BLaER1 treated with 17β-estradiol and CSF1 and Interleukin-3, amounts not matched to agents 10 nM and 100 nM (cell line): ENCODE results near the gene CHRM3.
A peak's percentile ranks its signal among the peaks of the same experiment; 100 is the strongest.
"Not testable (repeated sequence)": the region's sequence is repeated elsewhere in the genome, so short reads cannot be mapped to it uniquely, and the experiment has no call there.

Experiments used
- H3K27ac ChIP-seq, 11 experiments: shearing (Covaris generic); formaldehyde crosslinking; 2 replicates each; pipeline ENCODE4 v1.8.1; 2022
- H3K27me3 ChIP-seq, 11 experiments: shearing (Covaris generic); formaldehyde crosslinking; 2 replicates each; pipeline ENCODE4 v1.8.1; 2022
- H3K36me3 ChIP-seq, 11 experiments: shearing (Covaris generic); formaldehyde crosslinking; 2 replicates each; pipeline ENCODE4 v1.8.1; 2022
- H3K4me1 ChIP-seq, 10 experiments: shearing (Covaris generic); formaldehyde crosslinking; 2 replicates each; pipeline ENCODE4 v1.8.1; 2022
- H3K4me2 ChIP-seq, 11 experiments: shearing (Covaris generic); formaldehyde crosslinking; 2 replicates each; pipeline ENCODE4 v1.8.1; 2022
- H3K4me3 ChIP-seq, 10 experiments: shearing (Covaris generic); formaldehyde crosslinking; 2 replicates each; pipeline ENCODE4 v1.8.1; 2022
- H3K9ac ChIP-seq, 11 experiments: shearing (Covaris generic); formaldehyde crosslinking; 2 replicates each; pipeline ENCODE4 v1.8.1; 2022
- H3K9me3 ChIP-seq, 11 experiments: shearing (Covaris generic); formaldehyde crosslinking; replicated peaks in 1 of 11; 2 replicates each; pipeline ENCODE4 v1.8.1; 2022
- H4K20me1 ChIP-seq, 11 experiments: shearing (Covaris generic); formaldehyde crosslinking; 2 replicates each; pipeline ENCODE4 v1.8.1; 2022
- Cebpa-rat ChIP-seq, 11 experiments: shearing (Covaris generic); IDR thresholded peaks; 2 replicates each; pipeline ENCODE4 v1.8.1; 2022

The CHRM3 gene

DNA sequence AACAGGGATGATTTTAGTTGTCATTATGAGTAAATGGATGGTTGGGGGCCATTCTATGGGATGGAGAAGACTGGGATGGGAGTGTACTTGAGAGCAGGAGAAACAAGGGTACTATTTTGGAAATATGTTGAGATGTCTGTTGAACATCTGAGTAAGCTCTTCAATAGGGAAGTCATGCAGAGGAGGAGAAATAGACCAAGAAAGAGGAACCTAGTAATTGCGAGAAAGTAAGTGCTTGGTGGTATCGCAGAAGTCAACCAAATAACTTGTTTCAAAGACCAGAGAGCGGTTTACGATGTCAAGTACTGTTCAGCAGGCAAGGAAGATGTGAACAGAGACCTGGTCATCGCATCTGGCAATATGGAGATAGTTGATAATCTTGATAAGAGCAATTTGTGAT lies 22.4 kb upstream of the CHRM3 start:
- no peak for TF ChIP-seq Cebpa-rat (IDR thresholded peaks at IDR 0.05)
- Histone ChIP-seq H3K9ac (no peak overlapping the region), H3K9me3 (0 out of 22 replicates have a peak, but pooled peaks cover 0 to 5% (median 0%) of the 10 kb centered on the region in 11 experiments), H3K4me2 (peak overlapping the region in 2 of 11 experiments; percentile 31 to 36; a peak in 4 of 22 replicates), H3K36me3 (no peaks in the 10 kb centered on the region), H3K27ac (no peak overlapping the region), H3K27me3 (no peaks in the 10 kb centered on the region), H4K20me1 (no peaks in the 10 kb centered on the region), H3K4me3 (no peak overlapping the region), H3K4me1 (peaks cover 0 to 34% (median 0%) of the 10 kb centered on the region in 10 experiments; a peak in 6 of 20 replicates)

DNA sequence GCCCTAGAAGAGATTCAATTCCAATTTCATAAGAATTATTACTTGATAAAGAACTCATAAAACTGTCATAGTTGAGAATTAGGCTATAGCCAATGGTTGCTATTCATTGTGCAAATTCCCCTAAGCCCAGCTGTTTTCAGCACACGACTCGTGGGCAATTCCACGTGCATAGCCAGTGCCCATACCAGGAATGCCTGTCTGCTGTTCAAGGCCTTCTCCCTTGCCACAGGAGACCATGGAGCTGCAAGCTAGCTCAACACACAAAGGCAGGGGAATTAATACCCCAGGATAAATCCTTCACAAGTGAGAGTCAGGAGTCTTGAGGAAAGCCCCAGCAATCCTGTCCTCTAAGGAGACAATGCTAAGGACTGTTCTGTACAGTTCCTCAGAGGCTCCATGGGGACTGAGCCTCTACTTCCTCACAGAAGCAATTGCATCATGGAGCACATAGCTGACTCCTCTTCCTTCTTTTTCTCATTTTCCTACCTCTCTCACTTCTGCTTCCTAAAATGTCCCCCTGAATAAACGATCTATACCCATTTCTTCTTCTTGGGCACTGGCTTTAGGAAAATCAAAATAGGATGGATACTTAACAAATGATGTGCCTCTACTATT lies 19.1 kb upstream of the CHRM3 start:
- 0 out of 22 replicates have a peak, but pooled peaks cover 0 to 5% (median 0%) of the 10 kb centered on the region in 11 experiments for H3K9me3 ChIP-seq
- H3K4me2 ChIP-seq = peak overlapping the region in 3 of 11 experiments; percentile 43 to 86 (median 60); a peak in 5 of 22 replicates
- H3K27ac ChIP-seq = no peak overlapping the region
- no peaks in the 10 kb centered on the region for H3K27me3 ChIP-seq
- H3K9ac ChIP-seq = no peak overlapping the region
- no peak for TF ChIP-seq Cebpa-rat (IDR thresholded peaks at IDR 0.05)
- peaks cover 0 to 34% (median 0%) of the 10 kb centered on the region in 10 experiments; a peak in 6 of 20 replicates for H3K4me1 ChIP-seq
- no peak overlapping the region for H3K4me3 ChIP-seq
- H3K36me3 ChIP-seq = no peaks in the 10 kb centered on the region
- no peaks in the 10 kb centered on the region for H4K20me1 ChIP-seq

DNA sequence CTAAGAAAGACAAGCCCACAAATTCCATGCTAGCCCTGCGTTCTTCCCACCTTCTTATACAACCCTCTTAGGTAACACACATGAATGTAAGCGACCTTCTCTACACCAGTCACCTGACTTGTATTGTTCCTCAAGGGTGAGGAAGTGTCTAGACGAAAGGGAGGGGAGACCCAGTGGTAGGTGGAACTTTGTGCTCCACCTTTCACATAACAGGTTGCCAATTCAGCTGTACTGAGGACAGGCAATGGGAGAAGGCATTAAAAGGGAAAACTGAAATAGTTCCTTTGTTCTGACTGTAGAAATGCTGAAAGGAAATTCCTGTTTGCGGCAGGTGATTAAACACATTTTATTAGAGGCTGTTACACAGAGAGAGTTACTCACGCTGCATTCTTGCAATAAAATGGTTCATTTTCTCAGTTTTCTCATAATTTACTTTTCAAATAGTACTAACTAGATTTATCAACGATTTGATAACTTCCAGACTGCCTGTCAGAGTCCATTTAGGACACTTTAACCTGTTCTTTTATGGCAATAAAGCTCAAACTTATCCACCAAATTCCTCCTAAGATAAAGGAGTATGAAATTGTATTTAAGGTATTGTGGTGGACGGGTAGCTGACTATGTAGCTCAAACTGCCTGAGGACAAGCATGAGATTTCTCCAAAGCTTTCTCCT lies 17.8 kb upstream of the CHRM3 start:
- Histone ChIP-seq H3K4me2 (peak overlapping the region in 1 of 11 experiments; percentile 1; a peak in 1 of 22 replicates), H3K27ac (no peak overlapping the region), H3K4me3 (no peak overlapping the region), H3K9me3 (peaks cover 0 to 12% (median 0%) of the 10 kb centered on the region in 11 experiments; a peak in 1 of 22 replicates), H3K4me1 (peaks cover 0 to 34% (median 0%) of the 10 kb centered on the region in 10 experiments; a peak in 6 of 20 replicates), H3K27me3 (no peaks in the 10 kb centered on the region), H3K36me3 (no peaks in the 10 kb centered on the region), H4K20me1 (no peaks in the 10 kb centered on the region), H3K9ac (no peak overlapping the region)
- no peak for TF ChIP-seq Cebpa-rat (IDR thresholded peaks at IDR 0.05)

DNA sequence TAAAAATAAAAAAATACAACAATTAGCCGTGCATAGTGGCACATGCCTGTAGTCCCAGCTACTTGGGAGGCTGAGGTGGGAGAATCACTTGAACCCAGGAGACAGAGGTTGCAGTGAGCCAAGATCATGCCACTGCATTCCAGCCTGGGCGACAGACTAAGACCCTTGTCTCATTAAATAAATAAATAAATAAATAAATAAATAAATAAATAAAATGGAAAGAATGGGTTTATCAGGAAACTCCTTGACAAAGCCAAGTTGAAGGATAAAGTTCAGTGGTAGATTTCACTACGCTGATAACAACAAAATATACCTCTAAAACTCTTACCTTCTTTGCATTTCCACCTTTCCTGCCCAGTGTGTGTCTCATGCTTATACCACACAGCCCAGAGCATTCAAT lies 15.5 kb upstream of the CHRM3 start:
- not testable (repeated sequence) for H3K9ac ChIP-seq, H3K36me3 ChIP-seq, H3K4me3 ChIP-seq, H3K27me3 ChIP-seq, H3K9me3 ChIP-seq, H3K4me2 ChIP-seq, H4K20me1 ChIP-seq, H3K27ac ChIP-seq
- peaks cover 0 to 20% (median 0%) of the 10 kb centered on the region in 10 experiments; a peak in 6 of 20 replicates for H3K4me1 ChIP-seq

DNA sequence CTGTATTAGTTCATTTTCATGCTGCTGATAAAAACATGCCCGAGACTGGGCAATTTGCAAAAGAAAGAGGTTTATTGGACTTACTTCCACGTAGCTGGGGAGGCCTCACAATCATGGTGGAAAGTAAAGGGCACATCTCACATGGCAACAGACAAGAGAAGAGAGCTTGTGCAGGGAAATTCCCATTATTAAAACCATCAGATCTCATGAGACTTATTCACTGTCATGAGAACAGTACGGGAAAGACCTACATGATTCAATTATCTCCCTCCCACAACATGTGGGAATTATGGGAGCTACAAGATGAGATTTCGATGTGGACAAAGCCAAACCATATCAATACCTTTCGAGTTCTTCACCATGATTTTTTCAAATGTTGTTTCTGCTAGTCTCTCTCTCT lies 3.7 kb upstream of the CHRM3 start:
- H3K4me3 ChIP-seq = no peak overlapping the region
- H3K27me3 ChIP-seq = peaks cover 9 to 18% (median 14%) of the 10 kb centered on the region in 11 experiments; a peak in 18 of 22 replicates
- H3K9me3 ChIP-seq = peaks cover 16 to 19% (median 17%) of the 10 kb centered on the region in 11 experiments
- H3K4me2 ChIP-seq = no peak overlapping the region
- peaks cover 0 to 13% (median 0%) of the 10 kb centered on the region in 10 experiments; a peak in 1 of 20 replicates for H3K4me1 ChIP-seq
- H3K36me3 ChIP-seq = no peaks in the 10 kb centered on the region
- TF ChIP-seq Cebpa-rat (IDR thresholded peaks at IDR 0.05) = no peak
- no peak overlapping the region for H3K27ac ChIP-seq
- no peaks in the 10 kb centered on the region; a peak in 1 of 22 replicates for H4K20me1 ChIP-seq
- no peak overlapping the region for H3K9ac ChIP-seq

DNA sequence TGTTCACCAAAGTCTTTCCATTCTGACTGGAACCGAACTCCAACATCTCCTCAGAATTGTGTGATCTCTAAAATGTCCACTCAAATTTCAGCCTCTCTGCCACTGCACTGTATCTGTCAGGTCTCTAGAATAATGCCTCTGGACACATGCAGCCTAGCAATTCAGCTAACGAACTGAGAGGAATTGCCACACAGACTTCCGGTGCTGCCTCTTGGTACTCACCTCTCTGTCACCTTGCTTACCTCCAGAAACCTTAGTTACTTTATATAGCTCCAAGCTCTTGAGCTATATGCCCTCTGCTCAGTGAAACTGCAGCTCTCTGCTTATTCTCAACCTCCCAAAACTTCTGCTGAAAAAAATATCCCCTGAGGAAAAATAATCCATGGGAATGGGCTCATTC lies 2.7 kb upstream of the CHRM3 start:
- Histone ChIP-seq H3K27ac (no peak overlapping the region), H3K27me3 (peaks cover 9 to 21% (median 14%) of the 10 kb centered on the region in 11 experiments; a peak in 18 of 22 replicates), H3K9me3 (peaks cover 19 to 23% (median 22%) of the 10 kb centered on the region in 11 experiments), H3K9ac (no peak overlapping the region), H3K4me1 (peaks cover 0 to 13% (median 0%) of the 10 kb centered on the region in 10 experiments; a peak in 1 of 20 replicates), H3K4me3 (no peak overlapping the region), H3K36me3 (no peaks in the 10 kb centered on the region), H4K20me1 (no peaks in the 10 kb centered on the region; a peak in 1 of 22 replicates), H3K4me2 (no peak overlapping the region)
- TF ChIP-seq Cebpa-rat (IDR thresholded peaks at IDR 0.05) = no peak

DNA sequence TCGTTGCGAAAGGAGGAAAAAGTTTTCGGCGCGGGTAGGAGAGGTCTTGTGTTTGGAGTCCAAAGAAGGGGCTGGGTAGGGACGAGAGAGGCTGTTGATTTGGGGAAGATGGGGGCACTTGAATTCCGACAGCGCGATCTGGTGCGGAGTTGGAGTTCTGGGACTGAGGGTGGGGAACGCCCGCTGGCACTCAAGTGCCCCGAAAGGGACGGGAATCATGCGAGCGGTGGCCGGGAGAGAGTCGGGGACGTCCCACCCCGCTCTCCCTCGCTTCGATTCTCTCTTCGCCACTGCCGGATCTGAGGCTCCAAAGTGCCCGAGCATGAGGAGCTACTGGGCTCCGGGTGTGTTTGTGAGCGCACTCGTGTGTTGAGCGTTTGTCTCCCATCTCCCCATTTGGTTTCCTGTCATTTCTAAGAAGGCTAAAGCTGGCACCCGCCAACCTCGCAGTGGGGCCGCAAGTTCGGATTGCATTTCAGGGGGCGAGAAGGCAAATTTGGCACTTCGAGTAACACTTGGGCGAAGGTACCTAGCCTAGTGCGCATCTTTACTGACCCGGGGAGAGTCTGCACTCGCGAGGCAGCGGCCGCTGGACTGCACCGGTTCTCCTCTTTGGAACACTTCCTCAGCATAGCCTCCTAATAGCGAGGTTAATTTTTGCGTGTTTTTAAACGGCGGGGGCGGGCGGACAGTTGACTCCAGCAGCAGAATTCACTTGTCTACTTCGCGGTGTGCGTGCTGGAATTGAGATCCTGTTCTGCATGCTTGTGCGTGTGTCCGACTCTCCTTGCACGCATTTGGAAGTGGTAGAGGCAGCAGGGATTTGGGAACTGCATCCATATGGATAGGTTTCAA lies 1.2 kb downstream of the CHRM3 start:
- Histone ChIP-seq H3K4me3 (no peak overlapping the region), H3K27ac (no peak overlapping the region), H3K36me3 (no peaks in the 10 kb centered on the region), H3K4me2 (no peak overlapping the region), H3K9me3 (peaks cover 19 to 23% (median 22%) of the 10 kb centered on the region in 11 experiments), H3K4me1 (no peaks in the 10 kb centered on the region), H3K9ac (no peak overlapping the region), H3K27me3 (peaks cover 9 to 21% (median 14%) of the 10 kb centered on the region in 11 experiments; a peak in 18 of 22 replicates), H4K20me1 (no peaks in the 10 kb centered on the region; a peak in 1 of 22 replicates)
- TF ChIP-seq Cebpa-rat (IDR thresholded peaks at IDR 0.05) = no peak

DNA sequence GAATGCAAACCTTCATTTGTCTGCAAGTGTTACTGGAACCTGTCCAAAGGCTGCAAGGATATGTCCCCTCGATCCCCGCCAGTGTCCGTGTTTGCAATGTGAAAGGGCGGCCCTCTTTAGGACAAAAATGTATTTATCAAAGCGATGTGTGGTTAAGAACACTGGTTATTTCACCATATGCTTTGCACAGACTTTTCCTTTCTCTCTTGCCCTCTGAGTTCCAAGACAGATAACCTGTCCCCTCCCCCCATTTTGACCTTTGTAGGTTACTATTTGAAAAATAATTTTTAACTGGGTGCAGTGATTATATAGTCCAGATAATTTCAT lies 1.8 kb downstream of the CHRM3 start:
- Histone ChIP-seq H3K4me3 (no peak overlapping the region), H4K20me1 (no peaks in the 10 kb centered on the region; a peak in 1 of 22 replicates), H3K4me1 (no peaks in the 10 kb centered on the region), H3K36me3 (no peaks in the 10 kb centered on the region), H3K9me3 (peaks cover 19 to 23% (median 22%) of the 10 kb centered on the region in 11 experiments), H3K9ac (no peak overlapping the region), H3K27me3 (peaks cover 9 to 21% (median 14%) of the 10 kb centered on the region in 11 experiments; a peak in 18 of 22 replicates), H3K27ac (no peak overlapping the region), H3K4me2 (no peak overlapping the region)
- no peak for TF ChIP-seq Cebpa-rat (IDR thresholded peaks at IDR 0.05)

DNA sequence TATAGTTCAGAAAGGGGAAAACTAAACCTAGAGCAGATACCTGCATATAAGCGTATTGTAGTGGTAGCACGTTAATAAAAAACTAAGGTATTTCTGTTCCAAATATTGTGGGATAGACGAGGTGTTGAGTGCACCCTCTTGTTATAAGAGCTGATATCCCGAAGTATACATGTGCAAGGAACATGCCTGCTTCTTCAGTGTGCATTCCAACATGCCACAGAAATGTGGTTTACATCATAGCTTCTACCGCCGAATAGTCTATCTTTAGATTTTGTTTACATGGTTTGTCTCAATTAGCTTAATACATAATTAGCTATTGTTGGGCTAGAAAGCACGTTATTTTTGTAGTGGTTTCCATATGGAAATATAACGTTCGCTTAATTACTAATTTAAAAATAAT lies 2.2 kb downstream of the CHRM3 start:
- Histone ChIP-seq H3K27ac (no peak overlapping the region), H3K36me3 (no peaks in the 10 kb centered on the region), H3K4me2 (no peak overlapping the region), H4K20me1 (no peaks in the 10 kb centered on the region; a peak in 1 of 22 replicates), H3K9me3 (peaks cover 19 to 23% (median 22%) of the 10 kb centered on the region in 11 experiments), H3K27me3 (peaks cover 9 to 21% (median 14%) of the 10 kb centered on the region in 11 experiments; a peak in 18 of 22 replicates), H3K9ac (no peak overlapping the region), H3K4me3 (no peak overlapping the region), H3K4me1 (no peaks in the 10 kb centered on the region)
- TF ChIP-seq Cebpa-rat (IDR thresholded peaks at IDR 0.05) = no peak
